ENCODE results near the gene VAMP1. TPM values are rescaled to one million over a fixed set of nuclear protein-coding genes. Genes with fewer than 3 reads are reported as not detected.
A peak's percentile ranks its signal among the peaks of the same experiment; 100 is the strongest.

VAMP1 gene, protein sequence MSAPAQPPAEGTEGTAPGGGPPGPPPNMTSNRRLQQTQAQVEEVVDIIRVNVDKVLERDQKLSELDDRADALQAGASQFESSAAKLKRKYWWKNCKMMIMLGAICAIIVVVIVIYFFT
- 5.0 and 7.4 TPM in 2 replicates for total RNA-seq (2022)
- Bru-seq, nascent RNA, result percentile 50 among the genes with signal in this experiment
- percentile 39 among the genes with signal in this experiment for BruChase-seq, experiment 1, labeled RNA remaining after a 6-hour chase
- percentile 41 among the genes with signal in this experiment for BruChase-seq, experiment 2, labeled RNA remaining after a 2-hour chase
- long read RNA-seq, partial matches to known transcripts, result 0 of 1 reads
- long read RNA-seq, other reads (novel, unspliced or antisense), result 1 of 1 reads

DNA sequence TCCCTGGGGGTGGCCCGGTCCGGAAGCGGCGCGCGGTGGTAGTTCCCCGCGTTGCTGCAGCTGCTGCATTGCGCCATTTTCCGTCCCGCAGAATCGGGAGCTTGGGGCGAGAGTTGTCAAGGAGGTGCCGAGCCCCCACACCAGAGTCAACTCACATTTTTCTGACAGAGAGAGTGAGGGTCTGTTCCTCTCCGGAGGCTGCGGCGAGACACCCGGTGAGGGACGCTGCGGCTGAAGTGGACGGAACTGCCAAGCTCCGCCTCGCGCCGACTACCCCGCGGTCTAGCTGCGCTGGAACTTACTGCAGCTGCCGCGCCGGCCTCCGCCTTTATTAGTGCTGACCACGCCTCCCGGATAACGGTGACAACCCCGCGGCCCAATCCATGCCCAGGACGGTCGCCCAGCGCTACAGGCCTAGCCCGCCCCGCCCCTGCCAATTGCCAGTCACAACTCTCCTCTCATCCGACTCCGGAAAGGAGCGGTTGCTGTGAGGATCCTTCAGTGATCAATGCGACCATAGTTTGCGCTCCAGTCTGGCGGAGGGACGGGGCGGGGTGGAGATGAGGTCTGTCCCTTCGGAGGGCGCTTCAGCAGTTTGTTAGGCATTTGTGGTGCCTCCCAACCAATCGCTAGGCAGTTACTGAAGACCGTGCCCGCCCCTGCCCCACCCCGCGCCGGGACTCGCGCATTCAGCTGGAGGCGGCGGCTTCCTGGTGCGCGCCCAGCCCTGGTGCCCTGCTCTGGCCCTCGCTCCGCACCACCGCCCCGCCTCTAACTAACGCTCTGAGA is at the start of gene VAMP1:
Gene VAMP1, minus strand, starts transcription at position 303 of the 789 bp plus-strand sequence. Its CDS starts 146 bp downstream, at position 157.
- TF ChIP-seq, protein P1, sequence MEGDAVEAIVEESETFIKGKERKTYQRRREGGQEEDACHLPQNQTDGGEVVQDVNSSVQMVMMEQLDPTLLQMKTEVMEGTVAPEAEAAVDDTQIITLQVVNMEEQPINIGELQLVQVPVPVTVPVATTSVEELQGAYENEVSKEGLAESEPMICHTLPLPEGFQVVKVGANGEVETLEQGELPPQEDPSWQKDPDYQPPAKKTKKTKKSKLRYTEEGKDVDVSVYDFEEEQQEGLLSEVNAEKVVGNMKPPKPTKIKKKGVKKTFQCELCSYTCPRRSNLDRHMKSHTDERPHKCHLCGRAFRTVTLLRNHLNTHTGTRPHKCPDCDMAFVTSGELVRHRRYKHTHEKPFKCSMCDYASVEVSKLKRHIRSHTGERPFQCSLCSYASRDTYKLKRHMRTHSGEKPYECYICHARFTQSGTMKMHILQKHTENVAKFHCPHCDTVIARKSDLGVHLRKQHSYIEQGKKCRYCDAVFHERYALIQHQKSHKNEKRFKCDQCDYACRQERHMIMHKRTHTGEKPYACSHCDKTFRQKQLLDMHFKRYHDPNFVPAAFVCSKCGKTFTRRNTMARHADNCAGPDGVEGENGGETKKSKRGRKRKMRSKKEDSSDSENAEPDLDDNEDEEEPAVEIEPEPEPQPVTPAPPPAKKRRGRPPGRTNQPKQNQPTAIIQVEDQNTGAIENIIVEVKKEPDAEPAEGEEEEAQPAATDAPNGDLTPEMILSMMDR (IDR thresholded peaks at IDR 0.05; ENCODE audit: unreplicated experiment), result no peak
- no peaks in the 10 kb centered on the region for H3K9me3 Mint-ChIP-seq (ENCODE audit: low read depth, unreplicated experiment)
- CTCF ChIA-PET, result interaction anchor here (0.5 to 0.9 kb wide), 5 partner anchors 12 to 135 kb away, joined by 3 to 6 read pairs (median 3); partner anchors contain the start of gene GAPDH
- peaks cover 18% of the 10 kb centered on the region for H3K4me1 Mint-ChIP-seq (ENCODE audit: low read depth, unreplicated experiment)
- peak within 1 kb of the TSS; percentile 83 for H3K4me3 Mint-ChIP-seq (ENCODE audit: low read depth, unreplicated experiment)
- peak within 1 kb of the TSS; percentile 57 for H3K27ac Mint-ChIP-seq (ENCODE audit: unreplicated experiment)
- H3K36me3 Mint-ChIP-seq (ENCODE audit: insufficient read depth, unreplicated experiment), result peaks cover 28% of the 10 kb centered on the region
- BruUV-seq (replicated peaks), result no TSS peak
- intact Hi-C loops (cut with micrococcal nuclease; ENCODE audit: unreplicated experiment), result loop anchor here (5.0 kb wide), 1 partner anchor 258 kb away; no protein-coding TSS in a partner anchor
- no peaks in the 10 kb centered on the region for H3K27me3 Mint-ChIP-seq (ENCODE audit: unreplicated experiment)
- peak; percentile 98 for DNase-seq

DNA sequence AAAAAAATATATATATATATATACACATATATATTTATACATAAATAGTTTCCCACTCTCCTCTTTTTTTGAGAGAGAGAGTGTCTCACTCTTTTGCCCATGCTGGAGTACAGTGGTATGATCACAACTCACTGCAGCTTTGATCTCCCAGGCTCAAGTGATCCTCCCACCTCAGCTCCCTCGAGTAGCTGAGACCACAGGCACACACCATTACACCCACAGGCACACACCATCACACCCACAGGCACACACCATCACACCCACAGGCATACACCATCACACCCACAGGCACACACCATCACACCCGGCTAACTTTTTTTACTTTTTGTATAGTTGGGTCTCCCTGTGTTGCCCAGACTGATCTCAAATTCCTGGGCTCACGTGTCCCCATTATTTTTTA is 49.7 kb upstream of the VAMP1 start:
- BruUV-seq (replicated peaks), result no TSS peak
- TF ChIP-seq, protein P1 (IDR thresholded peaks at IDR 0.05; ENCODE audit: unreplicated experiment), result no peak
- DNase-seq, result no peak
- Mint-ChIP-seq H3K9me3 (ENCODE audit: low read depth, unreplicated experiment) (no peaks in the 10 kb centered on the region), H3K36me3 (ENCODE audit: insufficient read depth, unreplicated experiment) (peaks cover 65% of the 10 kb centered on the region), H3K27ac (ENCODE audit: unreplicated experiment) (no peak overlapping the region), H3K27me3 (ENCODE audit: unreplicated experiment) (no peaks in the 10 kb centered on the region), H3K4me3 (ENCODE audit: low read depth, unreplicated experiment) (no peak overlapping the region), H3K4me1 (ENCODE audit: low read depth, unreplicated experiment) (no peaks in the 10 kb centered on the region)
- intact Hi-C loops (cut with micrococcal nuclease; ENCODE audit: unreplicated experiment), result no loop called here
- CTCF ChIA-PET, result no interaction called here

DNA sequence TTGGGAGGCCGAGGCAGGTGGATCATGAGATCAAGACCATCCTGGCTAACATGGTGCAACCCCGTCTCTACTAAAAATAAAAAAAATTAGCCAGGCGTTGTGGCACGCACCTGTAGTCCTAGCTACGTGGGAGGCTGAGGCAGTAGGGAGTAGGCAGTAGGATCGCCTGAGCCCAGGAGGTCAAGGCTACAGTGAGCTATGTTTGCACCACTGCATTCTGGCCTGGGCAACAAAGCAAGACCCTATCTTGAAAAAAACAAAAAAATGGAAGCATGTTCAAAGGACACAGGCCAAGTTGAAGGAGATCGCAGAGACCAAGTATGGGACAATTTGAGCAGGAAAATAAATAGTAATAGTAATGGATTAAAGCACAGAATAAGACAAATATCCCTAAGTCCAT is 37.6 kb upstream of the VAMP1 start:
- Mint-ChIP-seq H3K36me3 (ENCODE audit: insufficient read depth, unreplicated experiment) (peaks cover 37% of the 10 kb centered on the region), H3K27me3 (ENCODE audit: unreplicated experiment) (no peaks in the 10 kb centered on the region), H3K4me3 (ENCODE audit: low read depth, unreplicated experiment) (no peak overlapping the region), H3K9me3 (ENCODE audit: low read depth, unreplicated experiment) (no peaks in the 10 kb centered on the region), H3K27ac (ENCODE audit: unreplicated experiment) (no peak overlapping the region), H3K4me1 (ENCODE audit: low read depth, unreplicated experiment) (no peaks in the 10 kb centered on the region)
- CTCF ChIA-PET, result no interaction called here
- intact Hi-C loops (cut with micrococcal nuclease; ENCODE audit: unreplicated experiment), result no loop called here
- TF ChIP-seq, protein P1 (IDR thresholded peaks at IDR 0.05; ENCODE audit: unreplicated experiment), result no peak
- no TSS peak for BruUV-seq (replicated peaks)
- DNase-seq, result no peak

GRCh38 chr12:6507102-6507998 is 36.9 kb upstream of the VAMP1 start:
- TF ChIP-seq, protein P1 (IDR thresholded peaks at IDR 0.05; ENCODE audit: unreplicated experiment), result no peak
- H3K27ac Mint-ChIP-seq (ENCODE audit: unreplicated experiment), result no peak overlapping the region
- DNase-seq, result no peak
- BruUV-seq (replicated peaks), result no TSS peak
- H3K36me3 Mint-ChIP-seq (ENCODE audit: insufficient read depth, unreplicated experiment), result peaks cover 29% of the 10 kb centered on the region
- CTCF ChIA-PET, result no interaction called here
- intact Hi-C loops (cut with micrococcal nuclease; ENCODE audit: unreplicated experiment), result no loop called here
- no peaks in the 10 kb centered on the region for H3K9me3 Mint-ChIP-seq (ENCODE audit: low read depth, unreplicated experiment)
- no peaks in the 10 kb centered on the region for H3K4me1 Mint-ChIP-seq (ENCODE audit: low read depth, unreplicated experiment)
- no peaks in the 10 kb centered on the region for H3K27me3 Mint-ChIP-seq (ENCODE audit: unreplicated experiment)
- H3K4me3 Mint-ChIP-seq (ENCODE audit: low read depth, unreplicated experiment), result no peak overlapping the region
